22Rv1 (cell line): Measurements from ENCODE around the gene PPP1R15B.

Experiments
- CTCF ChIP-seq: fragments of 450-650 bp; IDR thresholded peaks from 2 replicates; pipeline ENCODE4 v1.5.1; 2017; ENCODE audit warnings: mild to moderate bottlenecking
- ZFX ChIP-seq: fragments of 450-650 bp; IDR thresholded peaks from 2 replicates; pipeline ENCODE4 v1.6.1; 2017; ENCODE audit warnings: antibody characterized with exemption, borderline replicate concordance

GRCh38 chr1:204356997-204357396 lies 54.6 kb downstream of the PPP1R15B start:
- no peak for TF ChIP-seq CTCF
- TF ChIP-seq ZFX = no peak
